Naive thymus-derived CD4-positive, alpha-beta T cell (primary cell): Measurements from ENCODE around the gene SLC9A4. TPM values are rescaled to one million over a fixed set of nuclear protein-coding genes. Genes with fewer than 3 reads are reported as not detected.

ENCODE experiments used
- microRNA-seq: library from miRNA; unstranded; fragments of <30 nt; microRNA quantifications from one replicate; pipeline ENCODE4 v1.2.0, GENCODE V29; 2022; ENCODE audit warnings: borderline microRNAs expressed
- polyA plus RNA-seq, 2 donors: library from polyadenylated mRNA; unstranded; fragments of 300-500 nt; fragmentation: Illumina TruSeq; gene quantifications; one replicate each; pipeline ENCODE4 v1.2.3, GENCODE V29; 2021
- total RNA-seq, 6 experiments: library from RNA in 5 of 6; stranded (reverse) in 5 of 6; gene quantifications; 1 replicate in 5 of 6; 2 replicates in 1 of 6; pipeline ENCODE4 v1.2.3 and lab custom pipeline; 2021 to 2026

Gene SLC9A4
- total and polyA plus RNA-seq, 7 experiments from 2014 or later: 0.05 to 0.15 (median 0.08) TPM; not detected in 2

Small RNA genes within 50 kb of the gene (microRNA-seq; reads per million reads assigned to microRNA genes)
- gene MIR4772: not detected

Other genes with a start within 250 kb of the SLC9A4 start
- gene IL1RL1, start 161.7 kb upstream of the SLC9A4 start, total RNA-seq: 1 to 10 TPM in 2 of 5 experiments, under 1 TPM in 1, not detected in 2; 0.48 to 7.9 (median 4.9) TPM
- gene IL1RL1, start 161.7 kb upstream of the SLC9A4 start, polyA plus RNA-seq: not detected
- gene IL18R1, start 117.4 kb upstream of the SLC9A4 start, total RNA-seq: 10 to 100 TPM in 1 of 5 experiments, 1 to 10 TPM in 4; 2.1 to 52.8 (median 5.3) TPM
- 1 to 10 TPM in 1 of 2 donors, under 1 TPM in 1; 0.77 to 2.0 TPM for gene IL18R1, start 117.4 kb upstream of the SLC9A4 start, polyA plus RNA-seq
- gene IL18RAP, start 50.1 kb upstream of the SLC9A4 start, total RNA-seq: 10 to 100 TPM in 2 of 5 experiments, 1 to 10 TPM in 1, under 1 TPM in 1, not detected in 1; 0.30 to 17.1 (median 7.5) TPM
- gene IL18RAP, start 50.1 kb upstream of the SLC9A4 start, polyA plus RNA-seq: not detected
- gene SLC9A2, start 146.3 kb downstream of the SLC9A4 start, total RNA-seq: not detected
- gene SLC9A2, start 146.3 kb downstream of the SLC9A4 start, polyA plus RNA-seq: under 1 TPM in 1 of 2 donors, not detected in 1; 0.07 TPM